GM23338 (cell line): ENCODE results near the gene ZBTB48. TPM values are rescaled to one million over a fixed set of nuclear protein-coding genes. Genes with fewer than 3 reads are reported as not detected.
A peak's percentile ranks its signal among the peaks of the same experiment; 100 is the strongest.

Source experiments
- ATAC-seq: fragments of 200-7000 bp; cut with Tn5 transposase; 3 replicates; pipeline ENCODE4 v1.9.1; 2020
- DNase-seq: peaks from one replicate; pipeline ENCODE4 v3.0.0-alpha.2; 2015; ENCODE audit warnings: low spot score
- H2AFZ ChIP-seq: fragments of 200-600 bp; sonication (generic); 2 replicates; pipeline ENCODE4 v1.8.0; 2016; ENCODE audit warnings: antibody characterized with exemption, mild to moderate bottlenecking, moderate library complexity
- H3F3A ChIP-seq: fragments of 200-600 bp; sonication (generic); replicated peaks from 2 replicates; pipeline ENCODE4 v1.8.0; 2017; ENCODE audit warnings: antibody characterized with exemption, mixed run types, low read depth
- H3K27ac ChIP-seq: fragments of 200-600 bp; sonication (generic); 2 replicates; pipeline ENCODE4 v1.6.1; 2016; ENCODE audit warnings: low read depth
- H3K27me3 ChIP-seq: fragments of 200-600 bp; sonication (generic); 2 replicates; pipeline ENCODE4 v1.8.0; 2016; ENCODE audit warnings: mild to moderate bottlenecking, mixed run types, moderate library complexity; ENCODE audit not compliant: insufficient read depth
- H3K36me3 ChIP-seq: fragments of 200-600 bp; sonication (generic); 2 replicates; pipeline ENCODE4 v1.8.0; 2016; ENCODE audit warnings: mild to moderate bottlenecking; ENCODE audit not compliant: insufficient read depth
- H3K4me1 ChIP-seq: fragments of 200-600 bp; sonication (generic); 2 replicates; pipeline ENCODE4 v1.8.0; 2016; ENCODE audit warnings: mild to moderate bottlenecking, moderate library complexity; ENCODE audit not compliant: insufficient read depth
- H3K4me2 ChIP-seq: fragments of 200-600 bp; sonication (generic); 2 replicates; pipeline ENCODE4 v1.7.1; 2017; ENCODE audit warnings: mixed run types
- H3K4me3 ChIP-seq: fragments of 200-600 bp; sonication (generic); 2 replicates; pipeline ENCODE4 v1.6.1; 2016; ENCODE audit warnings: mixed run types
- H3K79me2 ChIP-seq: fragments of 200-600 bp; sonication (generic); replicated peaks from 2 replicates; pipeline ENCODE4 v1.8.0; 2017; ENCODE audit warnings: mild to moderate bottlenecking; ENCODE audit not compliant: insufficient read depth
- H3K9me2 ChIP-seq: fragments of 200-600 bp; sonication (generic); 2 replicates; pipeline ENCODE4 v1.8.0; 2017; ENCODE audit not compliant: insufficient read depth
- H4K20me1 ChIP-seq: fragments of 200-600 bp; sonication (generic); replicated peaks from 2 replicates; pipeline ENCODE4 v1.8.0; 2017; ENCODE audit warnings: mild to moderate bottlenecking; ENCODE audit not compliant: insufficient read depth
- H3K27ac Mint-ChIP-seq: 2 replicates; pipeline ENCODE4 v1.8.0; 2020; ENCODE audit warnings: inconsistent platforms, mild to moderate bottlenecking, moderate library complexity, mixed read lengths
- H3K27me3 Mint-ChIP-seq: 3 replicates; pipeline ENCODE4 v1.8.0; 2022; ENCODE audit warnings: low read depth, mild to moderate bottlenecking, moderate library complexity, mixed read lengths, inconsistent platforms; ENCODE audit not compliant: insufficient read depth, poor library complexity
- H3K36me3 Mint-ChIP-seq: 3 replicates; pipeline ENCODE4 v1.8.0; 2021; ENCODE audit warnings: low read depth, mild to moderate bottlenecking, inconsistent platforms, moderate library complexity, mixed read lengths
- H3K4me1 Mint-ChIP-seq: 3 replicates; pipeline ENCODE4 v1.8.0; 2020; ENCODE audit warnings: mild to moderate bottlenecking, inconsistent platforms, mixed read lengths
- H3K4me3 Mint-ChIP-seq: 3 replicates; pipeline ENCODE4 v1.8.0; 2021; ENCODE audit warnings: moderate library complexity, mild to moderate bottlenecking, inconsistent platforms, mixed read lengths
- H3K9me3 Mint-ChIP-seq: 3 replicates; pipeline ENCODE4 v1.8.0; 2020; ENCODE audit warnings: moderate library complexity, mild to moderate bottlenecking, inconsistent platforms, mixed read lengths
- CREB1 ChIP-seq: fragments of 250-450 bp; sonication (Bioruptor Pico); IDR thresholded peaks from 2 replicates; pipeline ENCODE4 v1.5.0; 2020; ENCODE audit warnings: low read depth, mild to moderate bottlenecking, moderate library complexity
- CTCF ChIP-seq, 2 experiments: fragments of 200-600 bp in 1 of 2; sonication (generic) in 1 of 2; conservative IDR thresholded peaks; 2 replicates each; pipeline versions ENCODE4 v1.5.1 to v1.6.1; 2016 to 2017; ENCODE audit warnings: antibody characterized with exemption in 2 of 2, low read depth in 2 of 2, mild to moderate bottlenecking in 2 of 2, moderate library complexity in 1 of 2
- ETS1 ChIP-seq: IDR thresholded peaks from 2 replicates; pipeline ENCODE4 v1.6.1; 2016; ENCODE audit warnings: antibody characterized with exemption
- EZH2 ChIP-seq: fragments of 200-600 bp; sonication (generic); IDR thresholded peaks from one replicate; pipeline ENCODE4 v1.8.0; 2017; ENCODE audit warnings: antibody characterized with exemption, mild to moderate bottlenecking, low read depth; ENCODE audit not compliant: unreplicated experiment
- EZH2phosphoT487 ChIP-seq: fragments of 200-600 bp; sonication (generic); IDR thresholded peaks from one replicate; pipeline ENCODE4 v1.8.1; 2018; ENCODE audit warnings: antibody characterized with exemption; ENCODE audit not compliant: unreplicated experiment
- JUNB ChIP-seq: IDR thresholded peaks from one replicate; pipeline ENCODE4 v1.6.1; 2016; ENCODE audit warnings: antibody characterized with exemption; ENCODE audit not compliant: unreplicated experiment
- NANOG ChIP-seq: IDR thresholded peaks from 2 replicates; pipeline ENCODE4 v1.6.1; 2016; ENCODE audit warnings: antibody characterized with exemption, borderline replicate concordance
- POLR2AphosphoS5 ChIP-seq: IDR thresholded peaks from 2 replicates; pipeline ENCODE4 v1.6.1; 2016; ENCODE audit warnings: antibody characterized with exemption, low read depth
- REST ChIP-seq: IDR thresholded peaks from one replicate; pipeline ENCODE4 v1.6.1; 2018; ENCODE audit warnings: antibody characterized with exemption; ENCODE audit not compliant: unreplicated experiment
- STAT1 ChIP-seq: IDR thresholded peaks from one replicate; pipeline ENCODE4 v1.6.1; 2016; ENCODE audit warnings: antibody characterized with exemption; ENCODE audit not compliant: unreplicated experiment
- ZNF114 ChIP-seq: fragments of 250-450 bp; sonication (Bioruptor Pico); IDR thresholded peaks from 2 replicates; pipeline ENCODE4 v1.5.0; 2020; ENCODE audit warnings: mild to moderate bottlenecking, moderate library complexity
- ZNF331 ChIP-seq: fragments of 250-450 bp; sonication (Bioruptor Pico); IDR thresholded peaks from 2 replicates; pipeline ENCODE4 v1.5.0; 2020; ENCODE audit warnings: low read depth, mild to moderate bottlenecking, moderate library complexity
- ZNF462 ChIP-seq: fragments of 250-450 bp; sonication (Bioruptor Pico); IDR thresholded peaks from 2 replicates; pipeline ENCODE4 v1.5.0; 2020; ENCODE audit warnings: mild to moderate bottlenecking, moderate library complexity
- polyA plus RNA-seq: library from polyadenylated mRNA; unstranded; fragments of >200 nt; fragmentation: Nextera tagmentation; extraction: Ambion mirVana; gene quantifications from 2 replicates; pipeline ENCODE4 v1.2.1, GENCODE V29; 2016
- total RNA-seq: library from RNA; depleted of rRNA; stranded (reverse); fragments of >200 nt; shearing (Covaris generic); gene quantifications from 2 replicates; pipeline ENCODE4 v1.2.3, GENCODE V29; 2014

ZBTB48 gene
- total and polyA plus RNA-seq, 2 experiments from 2014 or later: 17.3 to 25.5 TPM

- Histone ChIP-seq H3K4me3 (peak overlapping the region; percentile 95), H4K20me1 (no peaks in the 10 kb centered on the region; the same call in 1 of the 2 replicates), H3F3A (no peaks in the 10 kb centered on the region; the same call in 1 of the 2 replicates), H3K27me3 (no peaks in the 10 kb centered on the region), H3K4me2 (peak overlapping the region; percentile 95), H3K79me2 (peaks cover 14% of the 10 kb centered on the region), H2AFZ (peak overlapping the region; percentile 99), H3K4me1 (peaks cover 13% of the 10 kb centered on the region; the same call in 1 of the 2 replicates), H3K9me2 (no peaks in the 10 kb centered on the region), H3K36me3 (no peaks in the 10 kb centered on the region), H3K27ac (no peak overlapping the region)
- peaks cover 14% of the 10 kb centered on the region for H3K4me1 Mint-ChIP-seq
- no peaks in the 10 kb centered on the region for H3K9me3 Mint-ChIP-seq
- TF ChIP-seq REST (no peak), CREB1 (CRISPR knock-in tag) (no peak), EZH2phosphoT487 (no peak), CTCF (conservative IDR thresholded peaks at IDR 0.05; ENCODE audit: low read depth in 2 of 2) (no peak), STAT1 (no peak), ZNF462 (no peak), POLR2AphosphoS5 (no peak), ZNF331 (CRISPR knock-in tag) (no peak), NANOG (no peak), ETS1 (no peak), ZNF114 (CRISPR knock-in tag) (no peak), EZH2 (no peak), JUNB (no peak)
- peaks cover 2% of the 10 kb centered on the region for H3K27me3 Mint-ChIP-seq
- DNase-seq (no peak), ATAC-seq (no peak)
- 0 out of 3 replicates have a peak, but pooled peaks cover 2% of the 10 kb centered on the region for H3K36me3 Mint-ChIP-seq
- peak overlapping the region; percentile 95; the same call in 1 of the 2 replicates for H3K27ac Mint-ChIP-seq
- peak overlapping the region; percentile 95 for H3K4me3 Mint-ChIP-seq
These were observed 995 bp upstream of the ZBTB48 start for GRCh38 chr1:6578624-6579373.
